ENCODE measurements around the gene OR8B8.
"Not testable (repeated sequence)": the region's sequence is repeated elsewhere in the genome, so short reads cannot be mapped to it uniquely, and the experiment has no call there.

Gene OR8B8

GRCh38 chr11:124441081-124441480 lies 4.4 kb downstream of the OR8B8 start:
- no peak for DNase-seq

DNA sequence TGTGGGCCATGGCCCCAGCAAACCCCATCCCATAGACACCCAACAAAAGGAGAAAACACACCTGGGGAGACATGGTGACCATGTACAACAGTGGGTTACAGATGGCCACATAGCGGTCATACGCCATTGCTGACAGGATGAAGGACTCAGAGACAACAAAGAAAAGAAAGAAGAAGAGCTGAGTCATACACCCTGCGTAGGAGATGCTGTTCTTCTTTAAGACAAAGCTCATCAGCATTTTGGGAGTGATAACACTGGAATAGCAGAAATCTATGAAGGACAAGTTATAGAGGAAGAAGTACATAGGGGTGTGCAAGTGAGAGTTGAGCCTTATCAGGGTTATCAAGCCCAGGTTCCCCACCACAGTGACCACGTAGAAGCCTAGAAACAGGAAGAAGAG lies 4.9 kb downstream of the OR8B8 start:
- no peak for DNase-seq

GRCh38 chr11:124434699-124435098 lies 10.8 kb downstream of the OR8B8 start:
- no peak for DNase-seq

- no peak for DNase-seq
Observed at GRCh38 chr11:124429599-124429998, 15.9 kb downstream of the OR8B8 start.

DNA sequence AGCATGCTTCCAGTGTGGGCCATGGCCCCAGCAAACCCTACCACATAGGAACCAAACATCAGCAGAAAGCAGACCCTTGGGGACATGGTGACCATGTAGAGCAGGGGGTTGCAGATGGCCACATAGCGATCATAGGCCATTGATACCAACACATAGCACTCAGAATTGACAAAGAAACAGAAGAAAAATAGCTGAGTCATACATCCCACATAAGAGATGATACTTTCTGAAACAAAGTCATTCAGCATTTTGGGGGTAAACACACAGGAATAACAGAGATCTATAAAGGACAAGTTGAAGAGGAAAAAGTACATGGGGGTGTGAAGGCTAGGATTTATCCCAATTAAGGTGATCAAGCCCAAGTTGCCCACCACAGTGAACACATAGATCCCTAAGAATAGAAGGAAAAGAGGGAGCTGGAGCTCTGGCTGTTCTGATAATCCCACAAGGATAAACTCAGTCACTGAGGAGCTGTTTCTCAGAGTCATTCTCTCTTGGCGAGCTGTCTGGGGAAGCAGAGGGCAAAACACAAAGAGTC lies 21.0 kb downstream of the OR8B8 start, which contains the start of gene OR8B4:
OR8B4 (minus strand) TSS at position 488 of the 538 bp plus-strand sequence; CDS start at position 488, 0 bp downstream.
- no peak for DNase-seq

DNA sequence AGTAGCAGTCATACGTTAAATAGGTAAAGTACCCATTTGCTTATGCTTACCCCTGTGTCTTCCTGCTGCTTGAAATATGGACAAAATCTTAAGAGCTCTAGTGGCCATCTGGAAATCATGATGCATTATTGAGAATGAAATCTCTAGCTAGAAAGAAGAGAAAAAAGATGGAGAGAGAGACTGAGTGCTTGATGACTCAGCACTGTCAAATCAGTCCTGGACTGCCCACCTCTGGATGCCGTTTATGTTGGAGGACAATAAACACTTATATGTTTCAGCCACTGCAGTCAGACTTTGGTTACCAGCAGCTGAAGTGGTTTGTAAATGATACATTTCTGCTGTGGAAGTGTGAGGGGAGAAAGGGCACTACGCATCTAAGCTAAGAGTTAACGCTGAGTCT lies 24.5 kb downstream of the OR8B8 start:
- DNase-seq: no peak

GRCh38 chr11:124415356-124415923 lies 30.1 kb downstream of the OR8B8 start:
- peak; percentile 31 to 45 for DNase-seq

DNA sequence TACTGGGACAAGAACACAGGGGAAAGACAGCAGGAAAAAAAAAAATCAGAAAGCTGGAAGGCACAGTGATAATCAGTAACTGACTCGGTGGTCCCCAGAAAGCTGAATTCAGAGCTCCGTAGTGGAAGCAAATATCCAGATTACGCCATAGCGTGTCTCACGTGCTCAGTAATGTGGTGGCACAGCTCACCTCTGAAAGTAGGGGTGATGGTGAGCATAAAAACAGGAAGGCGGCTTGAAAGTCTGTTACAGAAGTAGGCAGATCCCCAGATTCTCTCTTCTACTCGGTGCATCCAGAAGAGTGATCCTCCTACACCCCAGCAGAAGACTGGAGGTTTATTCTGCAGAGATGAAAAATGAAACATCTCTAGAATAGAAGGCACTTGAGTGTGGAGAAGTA lies 35.6 kb downstream of the OR8B8 start:
- no peak for DNase-seq

DNA sequence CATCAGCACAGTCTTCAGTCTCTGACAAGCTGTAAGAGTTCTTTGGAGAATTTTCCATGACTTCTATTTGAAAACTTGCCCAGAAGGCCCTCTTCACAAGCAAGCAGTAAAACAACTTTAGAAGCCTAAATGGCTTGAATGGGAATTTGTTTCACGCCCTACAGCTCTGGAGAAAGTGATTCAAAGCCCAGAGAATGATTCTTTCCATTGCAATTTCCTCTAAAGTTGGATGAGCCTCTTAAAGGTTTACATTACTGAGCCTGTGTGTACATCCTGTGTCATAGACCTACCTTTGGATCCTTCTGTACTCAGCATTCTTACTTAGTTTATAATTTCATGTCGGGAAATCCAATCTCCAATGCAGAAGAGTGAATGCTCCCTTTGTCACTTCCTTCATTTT lies 39.9 kb downstream of the OR8B8 start:
- DNase-seq: no peak

- DNase-seq: not testable (repeated sequence)
Observed at GRCh38 chr11:124403186-124403585, 42.3 kb downstream of the OR8B8 start.

DNA sequence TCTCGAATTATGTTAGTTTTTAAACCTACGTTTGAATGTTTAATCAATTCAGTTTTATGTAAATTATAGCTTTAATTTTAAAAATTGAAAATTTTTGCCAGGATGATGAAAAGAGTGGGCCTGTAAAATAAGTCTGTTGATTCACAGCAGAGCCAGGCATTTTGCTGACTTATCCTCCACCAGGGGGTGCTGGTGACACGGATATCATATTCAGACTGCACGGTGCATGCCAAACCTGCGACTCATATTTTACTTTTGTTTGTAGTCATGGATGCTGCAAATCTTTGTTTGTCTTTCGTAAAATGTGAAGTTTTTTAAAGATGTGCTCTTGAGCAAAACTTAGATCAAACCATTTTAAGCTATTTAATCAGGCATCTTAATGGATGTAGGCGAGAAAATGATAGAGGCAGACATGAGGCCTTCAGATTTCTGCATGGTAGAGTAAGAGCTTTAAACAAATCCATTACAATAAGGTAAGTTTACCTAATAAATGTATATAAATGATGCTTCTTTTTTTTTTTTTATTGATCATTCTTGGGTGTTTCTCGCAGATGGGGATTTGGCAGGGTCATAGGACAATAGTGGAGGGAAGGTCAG lies 43.1 kb downstream of the OR8B8 start:
- peak; percentile 27 to 47 for DNase-seq

DNA sequence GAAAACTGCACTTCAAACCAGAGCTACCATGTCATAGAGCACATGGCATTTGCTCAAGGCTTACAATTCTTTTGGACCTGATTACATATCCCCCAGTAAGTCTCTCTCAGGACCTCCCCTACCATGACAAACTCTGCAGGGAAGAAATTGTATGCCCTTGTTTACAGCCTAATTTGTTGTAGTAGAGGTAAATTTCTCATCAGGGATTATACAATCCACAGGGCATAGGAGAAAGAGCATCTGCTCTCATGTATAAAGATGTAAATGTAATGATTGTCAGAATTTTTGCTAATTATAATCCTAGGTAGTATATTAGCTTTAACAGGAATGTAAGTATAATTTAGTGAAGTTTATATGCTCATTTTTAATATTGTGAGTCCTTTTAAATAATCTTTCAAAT lies 46.6 kb downstream of the OR8B8 start, which contains the start of gene OR8B3:
OR8B3 (minus strand) TSS at position 101 of the 400 bp plus-strand sequence. CDS start 1,673 bp downstream, outside the sequence.
- DNase-seq: no peak

DNA sequence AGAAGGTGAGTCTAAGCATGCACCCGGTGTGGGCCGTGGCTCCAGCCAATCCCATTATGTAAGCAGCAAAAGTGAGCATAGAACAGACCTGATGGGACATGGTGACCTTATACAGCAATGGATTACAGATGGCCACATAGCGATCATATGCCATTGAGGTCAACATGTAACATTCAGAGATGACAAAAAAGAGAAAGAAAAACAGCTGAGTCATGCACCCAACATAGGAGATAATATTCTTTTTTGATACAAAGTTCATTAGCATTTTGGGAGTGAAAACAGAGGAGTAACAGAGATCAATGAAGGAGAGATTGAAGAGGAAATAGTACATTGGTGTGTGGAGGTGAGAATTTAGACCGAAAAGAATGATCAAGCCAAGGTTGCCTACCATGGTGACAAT lies 48.6 kb downstream of the OR8B8 start:
- DNase-seq: not testable (repeated sequence)

DNA sequence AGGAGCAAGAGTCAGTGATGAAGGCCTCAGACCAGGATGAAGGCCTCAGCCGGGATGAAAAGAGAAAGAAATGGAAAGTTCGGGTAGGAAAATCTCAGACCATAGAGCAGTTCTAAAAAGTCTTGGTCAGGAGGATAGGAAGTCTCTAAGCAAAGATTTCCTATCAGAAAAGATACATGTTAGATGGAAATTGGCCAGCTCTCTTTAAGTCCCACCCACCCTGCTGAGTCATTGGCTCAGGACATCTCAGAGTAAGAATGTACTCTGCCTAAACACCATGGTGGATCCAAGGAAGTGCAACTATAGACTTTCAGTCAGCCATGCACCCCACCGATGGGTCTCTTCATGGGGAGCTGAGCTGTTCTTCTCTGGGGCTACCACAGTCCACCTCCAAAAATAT lies 51.1 kb downstream of the OR8B8 start:
- DNase-seq: no peak
